Measurements from ENCODE around the gene CHCHD1. TPM values are rescaled to one million over a fixed set of nuclear protein-coding genes. Genes with fewer than 3 reads are reported as not detected.
"Not testable (repeated sequence)": the region's sequence is repeated elsewhere in the genome, so short reads cannot be mapped to it uniquely, and the experiment has no call there.

Gene CHCHD1
- total RNA-seq, 4 donors from 2014 or later = 20.5 to 29.1 (median 25.0) TPM

DNA sequence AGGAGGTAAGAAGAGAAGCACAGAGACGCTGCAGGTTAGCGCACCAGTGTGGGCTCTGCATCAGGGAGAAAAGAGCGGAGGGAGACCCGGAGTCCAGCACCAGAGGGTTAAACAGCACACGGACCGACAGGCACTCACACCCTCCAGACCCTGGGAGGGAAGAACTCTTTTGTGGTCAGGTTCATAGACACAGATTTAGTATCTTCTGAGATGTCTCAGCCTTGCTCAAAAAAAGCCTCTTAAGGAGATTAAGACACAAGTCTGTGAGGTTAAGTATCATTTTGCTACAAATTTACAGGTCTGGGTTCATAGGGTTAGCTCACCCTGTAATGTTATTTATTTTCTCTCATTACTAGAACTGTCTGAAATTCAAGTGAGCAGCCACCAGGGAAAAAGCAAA lies 46.3 kb downstream of the CHCHD1 start:
- no peak for ATAC-seq (ENCODE audit: low FRiP score)
- no peak for DNase-seq (ENCODE audit: low spot score)
- TF ChIP-seq, protein P1, sequence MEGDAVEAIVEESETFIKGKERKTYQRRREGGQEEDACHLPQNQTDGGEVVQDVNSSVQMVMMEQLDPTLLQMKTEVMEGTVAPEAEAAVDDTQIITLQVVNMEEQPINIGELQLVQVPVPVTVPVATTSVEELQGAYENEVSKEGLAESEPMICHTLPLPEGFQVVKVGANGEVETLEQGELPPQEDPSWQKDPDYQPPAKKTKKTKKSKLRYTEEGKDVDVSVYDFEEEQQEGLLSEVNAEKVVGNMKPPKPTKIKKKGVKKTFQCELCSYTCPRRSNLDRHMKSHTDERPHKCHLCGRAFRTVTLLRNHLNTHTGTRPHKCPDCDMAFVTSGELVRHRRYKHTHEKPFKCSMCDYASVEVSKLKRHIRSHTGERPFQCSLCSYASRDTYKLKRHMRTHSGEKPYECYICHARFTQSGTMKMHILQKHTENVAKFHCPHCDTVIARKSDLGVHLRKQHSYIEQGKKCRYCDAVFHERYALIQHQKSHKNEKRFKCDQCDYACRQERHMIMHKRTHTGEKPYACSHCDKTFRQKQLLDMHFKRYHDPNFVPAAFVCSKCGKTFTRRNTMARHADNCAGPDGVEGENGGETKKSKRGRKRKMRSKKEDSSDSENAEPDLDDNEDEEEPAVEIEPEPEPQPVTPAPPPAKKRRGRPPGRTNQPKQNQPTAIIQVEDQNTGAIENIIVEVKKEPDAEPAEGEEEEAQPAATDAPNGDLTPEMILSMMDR (IDR thresholded peaks at IDR 0.05) = no peak

DNA sequence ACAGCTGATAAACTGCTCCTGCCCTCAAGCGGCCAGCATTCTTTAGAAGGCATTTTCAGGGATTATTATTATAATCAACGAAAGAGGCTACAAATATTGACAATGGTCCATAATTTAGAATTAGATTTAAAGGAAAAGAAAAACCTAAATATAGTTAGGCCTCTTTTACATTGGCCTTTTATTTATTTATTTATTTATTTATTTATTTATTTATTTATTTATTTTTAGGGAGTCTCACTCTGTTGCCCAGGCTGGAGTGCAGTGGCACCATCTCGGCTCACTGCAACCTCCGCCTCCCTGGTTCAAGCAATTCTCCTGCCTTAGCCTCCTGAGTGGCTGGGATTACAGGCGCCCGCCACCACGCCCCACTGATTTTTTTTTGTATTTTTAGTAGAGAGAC lies 47.2 kb downstream of the CHCHD1 start:
- ATAC-seq (ENCODE audit: low FRiP score); DNase-seq (ENCODE audit: low spot score): not testable (repeated sequence)

Small RNAs within 50 kb of the gene (small RNA-seq; reads per million reads assigned to genes)
- gene AC022400.4 (not detected), gene AC022400.9 (not detected), gene ZSWIM8-AS1 (not detected)

Other genes with a start within 250 kb of the CHCHD1 start
- gene USP54, start 190.7 kb upstream of the CHCHD1 start, total RNA-seq = 10 to 100 TPM in 3 of 4 donors, 1 to 10 TPM in 1; 9.2 to 28.1 (median 20.2) TPM
- gene MYOZ1, start 140.6 kb upstream of the CHCHD1 start, total RNA-seq = 1 to 10 TPM in 2 of 4 donors, under 1 TPM in 1, not detected in 1; 0.82 to 1.9 (median 1.6) TPM
- under 1 TPM in 1 of 4 donors, not detected in 3; 0.13 TPM for gene SYNPO2L, start 126.0 kb upstream of the CHCHD1 start, total RNA-seq
- 1 to 10 TPM; 4.3 to 8.8 (median 5.4) TPM for gene AGAP5, start 83.9 kb upstream of the CHCHD1 start, total RNA-seq
- gene SEC24C, start 37.7 kb upstream of the CHCHD1 start, total RNA-seq = 10 to 100 TPM; 45.1 to 53.7 (median 47.5) TPM
- gene ZSWIM8, start 3.6 kb downstream of the CHCHD1 start, total RNA-seq = 100 to 1,000 TPM in 1 of 4 donors, 10 to 100 TPM in 3; 63.2 to 128 (median 79.3) TPM
- 10 to 100 TPM; 21.4 to 66.2 (median 35.7) TPM for gene NDST2, start 29.6 kb downstream of the CHCHD1 start, total RNA-seq
- 10 to 100 TPM; 10.6 to 35.8 (median 15.6) TPM for gene CAMK2G, start 92.5 kb downstream of the CHCHD1 start, total RNA-seq
- gene PLAU, start 129.1 kb downstream of the CHCHD1 start, total RNA-seq = 10 to 100 TPM in 3 of 4 donors, 1 to 10 TPM in 1; 7.3 to 75.2 (median 31.9) TPM
- gene VCL, start 216.1 kb downstream of the CHCHD1 start, total RNA-seq = 100 to 1,000 TPM in 1 of 4 donors, 10 to 100 TPM in 3; 69.1 to 109 (median 90.1) TPM